ENCODE measurements around the gene HSFX3. TPM values are rescaled to one million over a fixed set of nuclear protein-coding genes. Genes with fewer than 3 reads are reported as not detected.

Gene HSFX3
- total RNA-seq, 1 experiment from 2014 or later: 0.96 TPM

- CTCF ChIA-PET: no interaction called here
- DNase-seq (ENCODE audit: low read depth, low spot score) (no peak), ATAC-seq (no peak)
- BruUV-seq (replicated peaks): no TSS peak
- peaks cover 2 to 7% of the 10 kb centered on the region in 2 experiments; a peak in 2 of 4 replicates for H3K36me3 ChIP-seq (ENCODE audit: control insufficient read depth in 1 of 2, insufficient read depth in 2 of 2, low read length in 2 of 2)
- H3K4me2 ChIP-seq (ENCODE audit: low read length): no peak overlapping the region
- no peak overlapping the region for H3K9ac ChIP-seq (ENCODE audit: low read length)
- H4K20me1 ChIP-seq (ENCODE audit: insufficient read depth): no peaks in the 10 kb centered on the region
- H3K79me2 ChIP-seq (ENCODE audit: insufficient read depth, low read length): no peaks in the 10 kb centered on the region
- POLR2A ChIA-PET: interaction anchor here (0.7 kb wide), 1 partner anchor 41 kb away, joined by 3 read pairs; no protein-coding TSS in a partner anchor
- H3K27me3 ChIP-seq (ENCODE audit: insufficient read depth, low read length): no peaks in the 10 kb centered on the region
- no peak for TF ChIP-seq SRF (IDR thresholded peaks at IDR 0.05; ENCODE audit: low read depth)
- no peak for TF ChIP-seq SIN3A (IDR thresholded peaks at IDR 0.05; ENCODE audit: low read depth)
- TF ChIP-seq, protein P1, sequence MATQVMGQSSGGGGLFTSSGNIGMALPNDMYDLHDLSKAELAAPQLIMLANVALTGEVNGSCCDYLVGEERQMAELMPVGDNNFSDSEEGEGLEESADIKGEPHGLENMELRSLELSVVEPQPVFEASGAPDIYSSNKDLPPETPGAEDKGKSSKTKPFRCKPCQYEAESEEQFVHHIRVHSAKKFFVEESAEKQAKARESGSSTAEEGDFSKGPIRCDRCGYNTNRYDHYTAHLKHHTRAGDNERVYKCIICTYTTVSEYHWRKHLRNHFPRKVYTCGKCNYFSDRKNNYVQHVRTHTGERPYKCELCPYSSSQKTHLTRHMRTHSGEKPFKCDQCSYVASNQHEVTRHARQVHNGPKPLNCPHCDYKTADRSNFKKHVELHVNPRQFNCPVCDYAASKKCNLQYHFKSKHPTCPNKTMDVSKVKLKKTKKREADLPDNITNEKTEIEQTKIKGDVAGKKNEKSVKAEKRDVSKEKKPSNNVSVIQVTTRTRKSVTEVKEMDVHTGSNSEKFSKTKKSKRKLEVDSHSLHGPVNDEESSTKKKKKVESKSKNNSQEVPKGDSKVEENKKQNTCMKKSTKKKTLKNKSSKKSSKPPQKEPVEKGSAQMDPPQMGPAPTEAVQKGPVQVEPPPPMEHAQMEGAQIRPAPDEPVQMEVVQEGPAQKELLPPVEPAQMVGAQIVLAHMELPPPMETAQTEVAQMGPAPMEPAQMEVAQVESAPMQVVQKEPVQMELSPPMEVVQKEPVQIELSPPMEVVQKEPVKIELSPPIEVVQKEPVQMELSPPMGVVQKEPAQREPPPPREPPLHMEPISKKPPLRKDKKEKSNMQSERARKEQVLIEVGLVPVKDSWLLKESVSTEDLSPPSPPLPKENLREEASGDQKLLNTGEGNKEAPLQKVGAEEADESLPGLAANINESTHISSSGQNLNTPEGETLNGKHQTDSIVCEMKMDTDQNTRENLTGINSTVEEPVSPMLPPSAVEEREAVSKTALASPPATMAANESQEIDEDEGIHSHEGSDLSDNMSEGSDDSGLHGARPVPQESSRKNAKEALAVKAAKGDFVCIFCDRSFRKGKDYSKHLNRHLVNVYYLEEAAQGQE (IDR thresholded peaks at IDR 0.05; ENCODE audit: low read depth): no peak
- TF ChIP-seq ATF3 (IDR thresholded peaks at IDR 0.05): no peak
- TF ChIP-seq EZH2 (IDR thresholded peaks at IDR 0.05): no peak
- TF ChIP-seq EGR1 (IDR thresholded peaks at IDR 0.05; ENCODE audit: low read depth): no peak
- TF ChIP-seq MAX (IDR thresholded peaks at IDR 0.05): no peak
- TF ChIP-seq CEBPB (IDR thresholded peaks at IDR 0.05; ENCODE audit: low read depth): no peak
- no peak for TF ChIP-seq SP1 (IDR thresholded peaks at IDR 0.05; ENCODE audit: low read depth)
- no peak for TF ChIP-seq RAD21 (IDR thresholded peaks at IDR 0.05; ENCODE audit: low read depth)
- no peaks in the 10 kb centered on the region for H3K9me2 ChIP-seq (ENCODE audit: insufficient read depth)
- intact Hi-C loops (cut with micrococcal nuclease): no loop called here
- no peak overlapping the region for H2AFZ ChIP-seq (ENCODE audit: low read depth, low read length, poor library complexity, severe bottlenecking)
- RAD21 ChIA-PET (ENCODE audit: low non-redundant PET in 1 of 2, low total read pairs in 2 of 2, uncharacterized antibody in 2 of 2, unreplicated experiment in 2 of 2): no interaction called here
- H3K9me3 ChIP-seq (ENCODE audit: control insufficient read depth in 1 of 2, insufficient read depth in 1 of 2, low read depth in 1 of 2, low read length in 2 of 2): no peaks in the 10 kb centered on the region
- H3K27ac ChIP-seq (ENCODE audit: low read depth, low read length): no peak overlapping the region
- no peak overlapping the region for H3K4me3 ChIP-seq (replicated peaks in 1 of 2; ENCODE audit: low read depth in 1 of 2, low read length in 2 of 2)
- H3K4me1 ChIP-seq (ENCODE audit: control insufficient read depth in 1 of 2, insufficient read depth in 2 of 2, low read length in 2 of 2): peaks cover 10 to 29% of the 10 kb centered on the region in 2 experiments
Measured at GRCh38 chrX:149498767-149499166, 51.0 kb downstream of the HSFX3 start.

Other genes with a start within 250 kb of the HSFX3 start
- 42.0 TPM for gene IDS, start 44.6 kb downstream of the HSFX3 start, total RNA-seq (2021; ENCODE audit: unreplicated experiment)
- gene EOLA1, start 8.9 kb downstream of the HSFX3 start, total RNA-seq (2021; ENCODE audit: unreplicated experiment): 9.0 TPM
- gene MAGEA9B, start 37.5 kb upstream of the HSFX3 start, total RNA-seq (2021; ENCODE audit: unreplicated experiment): 0.47 TPM
- not detected for gene HSFX2, start 45.4 kb upstream of the HSFX3 start, total RNA-seq (2021; ENCODE audit: unreplicated experiment)
- gene TMEM185A, start 81.9 kb upstream of the HSFX3 start, total RNA-seq (2021; ENCODE audit: unreplicated experiment): 15.2 TPM
- not detected for gene MAGEA11, start 162.1 kb upstream of the HSFX3 start, total RNA-seq (2021; ENCODE audit: unreplicated experiment)
- gene HSFX1, start 224.1 kb upstream of the HSFX3 start, total RNA-seq (2021; ENCODE audit: unreplicated experiment): 0.44 TPM
- gene MAGEA9, start 232.0 kb upstream of the HSFX3 start, total RNA-seq (2021; ENCODE audit: unreplicated experiment): not detected

All from HCT116 (cell line).